CD4-positive, alpha-beta T cell (primary cell): ENCODE measurements around the gene GPR137B. TPM values are rescaled to one million over a fixed set of nuclear protein-coding genes. Genes with fewer than 3 reads are reported as not detected.

ENCODE experiments used
- ATAC-seq: fragments of 200-7000 bp; cut with Tn5 transposase; one replicate; pipeline ENCODE4 v1.10.0; 2022; ENCODE audit warnings: mild to moderate bottlenecking; ENCODE audit not compliant: poor library complexity
- CTCF ChIA-PET: fragments of 350-600 bp; sonication (Branson Sonifier 250); formaldehyde crosslinking; loops from one replicate; lab custom pipeline; 2021; ENCODE audit warnings: antibody characterized with exemption, inconsistent platforms; lab: Charles Lee
- POLR2A ChIA-PET: fragments of 350-600 bp; sonication (Branson Sonifier 250); formaldehyde crosslinking; loops from one replicate; lab custom pipeline; 2021; ENCODE audit warnings: antibody characterized with exemption, inconsistent platforms; lab: Charles Lee
- DNase-seq, 14 experiments: peaks; one replicate each; pipeline ENCODE4 v3.0.0-alpha.2; 2013 to 2020; ENCODE audit warnings: mixed read lengths in 2 of 14
- H3K27ac ChIP-seq, 2 donors: one replicate each; pipeline versions ENCODE4 v1.5.1 to v1.7.0; 2013; ENCODE audit warnings: low read length in 2 of 2, low read depth in 1 of 2, mild to moderate bottlenecking in 1 of 2
- H3K27me3 ChIP-seq, 2 experiments: 1 replicate in 1 of 2; 2 replicates in 1 of 2; pipeline versions ENCODE4 v1.6.1 to v1.7.0; 2013; ENCODE audit warnings: low read length in 2 of 2, control low read depth in 1 of 2, mild to moderate bottlenecking in 1 of 2, moderate library complexity in 1 of 2; ENCODE audit not compliant: insufficient read depth in 2 of 2, control insufficient read depth in 1 of 2
- H3K36me3 ChIP-seq: one replicate; pipeline ENCODE4 v1.6.1; 2013; ENCODE audit warnings: low read length, control low read depth; ENCODE audit not compliant: insufficient read depth
- H3K4me1 ChIP-seq: one replicate; pipeline ENCODE4 v1.6.1; 2013; ENCODE audit warnings: low read length, control low read depth; ENCODE audit not compliant: insufficient read depth
- H3K4me3 ChIP-seq: one replicate; pipeline ENCODE4 v1.5.1; 2013; ENCODE audit warnings: mild to moderate bottlenecking, low read length, moderate library complexity
- H3K9me3 ChIP-seq, 2 experiments: 1 replicate in 1 of 2; 2 replicates in 1 of 2; pipeline versions ENCODE4 v1.6.1 to v1.7.0; 2013; ENCODE audit warnings: low read length in 2 of 2, mild to moderate bottlenecking in 2 of 2, control low read depth in 1 of 2, moderate library complexity in 1 of 2; ENCODE audit not compliant: control insufficient read depth in 1 of 2, insufficient read depth in 1 of 2
- H3K27ac Mint-ChIP-seq: one replicate; pipeline ENCODE4 v1.8.0; 2020; ENCODE audit warnings: mixed read lengths
- H3K27me3 Mint-ChIP-seq: one replicate; pipeline ENCODE4 v1.8.0; 2021; ENCODE audit warnings: mixed read lengths
- H3K36me3 Mint-ChIP-seq: one replicate; pipeline ENCODE4 v1.8.0; 2021; ENCODE audit warnings: low read depth, mixed read lengths
- H3K4me1 Mint-ChIP-seq: one replicate; pipeline ENCODE4 v1.8.0; 2021; ENCODE audit warnings: low read depth, mixed read lengths
- H3K4me3 Mint-ChIP-seq: one replicate; pipeline ENCODE4 v1.8.0; 2020; ENCODE audit warnings: mild to moderate bottlenecking, mixed read lengths
- H3K9me3 Mint-ChIP-seq: one replicate; pipeline ENCODE4 v1.8.0; 2020; ENCODE audit warnings: mixed read lengths
- CTCF ChIP-seq: fragments of 200-600 bp; IDR thresholded peaks from one replicate; pipeline ENCODE4 v1.8.0; 2022; ENCODE audit warnings: antibody characterized with exemption, mild to moderate bottlenecking
- intact Hi-C, 2 experiments: fragments of 100-400 bp; cut with DNase I in 1 of 2; cut with micrococcal nuclease in 1 of 2; formaldehyde crosslinking; loops; one replicate each; pipeline versions ENCODE4 v1.15.1 to v1.9.0; 2023 to 2025; cut with DNase I, micrococcal nuclease
- total RNA-seq, 174 experiments: library from RNA in 2 of 174; stranded (reverse) in 2 of 174; gene quantifications; one replicate each; pipeline ENCODE4 v1.2.3 and lab custom pipeline; 2021 to 2026

Gene GPR137B
- total RNA-seq, 2 experiments from 2014 or later = 6.3 to 7.4 TPM

GRCh38 chr1:236141447-236142252 lies 689 bp upstream of the GPR137B start:
- TF ChIP-seq CTCF = no peak
- H3K4me1 ChIP-seq = peaks cover 26% of the 10 kb centered on the region
- H3K27ac ChIP-seq = no peak overlapping the region
- Mint-ChIP-seq H3K4me1 (peaks cover 36% of the 10 kb centered on the region), H3K27me3 (peaks cover 44% of the 10 kb centered on the region), H3K27ac (no peak overlapping the region), H3K4me3 (peak overlapping the region; percentile 84), H3K9me3 (no peaks in the 10 kb centered on the region), H3K36me3 (peaks cover 10% of the 10 kb centered on the region)
- DNase-seq = peak in 1 of 14 experiments; percentile 19
- no peaks in the 10 kb centered on the region for H3K9me3 ChIP-seq
- peaks cover 14 to 16% of the 10 kb centered on the region in 2 experiments for H3K27me3 ChIP-seq
- ChIA-PET CTCF (interaction anchor here (0.6 kb wide), 1 partner anchor 9 kb away, joined by 4 read pairs; no protein-coding TSS in a partner anchor), POLR2A (interaction anchor here (1.4 kb wide), 1 partner anchor 140 kb away, joined by 7 read pairs; the partner anchor contains the start of gene ERO1B)
- intact Hi-C loops = loop anchor here in 1 of 2 experiments (5.0 kb wide), 1 partner anchor 141 kb away; the partner anchor contains the start of gene ERO1B
- H3K4me3 ChIP-seq = peak overlapping the region; percentile 47
- H3K36me3 ChIP-seq = no peaks in the 10 kb centered on the region
- ATAC-seq = no peak

- no peaks in the 10 kb centered on the region for H3K9me3 Mint-ChIP-seq
- peaks cover 36% of the 10 kb centered on the region for H3K4me1 Mint-ChIP-seq
- peak overlapping the region; percentile 80 for H3K4me3 ChIP-seq
Observed at GRCh38 chr1:236143104-236143948, 987 bp downstream of the GPR137B start.

More at GRCh38 chr1:236143104-236143948, 987 bp downstream of the GPR137B start:
- ChIA-PET CTCF (no interaction called here), POLR2A (interaction anchor here (1.0 to 1.7 kb wide), 2 partner anchors 9 to 141 kb away, joined by 3 to 5 read pairs; no protein-coding TSS in a partner anchor)
- Histone ChIP-seq H3K4me1 (peaks cover 27% of the 10 kb centered on the region), H3K36me3 (no peaks in the 10 kb centered on the region), H3K27ac (no peak overlapping the region), H3K27me3 (peaks cover 14 to 16% of the 10 kb centered on the region in 2 experiments), H3K9me3 (no peaks in the 10 kb centered on the region)
- ATAC-seq (peak; percentile 36), DNase-seq (peak in 4 of 14 experiments; percentile 16 to 39 (median 30))
- Mint-ChIP-seq H3K36me3 (peaks cover 10% of the 10 kb centered on the region), H3K4me3 (peak overlapping the region; percentile 100), H3K27ac (peak overlapping the region; percentile 74), H3K27me3 (peaks cover 32% of the 10 kb centered on the region)
- intact Hi-C loops = loop anchor here in 1 of 2 experiments (5.0 kb wide), 1 partner anchor 139 kb away; the partner anchor contains the start of gene ERO1B
- TF ChIP-seq CTCF = no peak
